ENCODE data around the gene ANGPTL2.

Gene ANGPTL2

GRCh38 chr9:127038531-127038930, 83.9 kb downstream of the ANGPTL2 start:
- Histone ChIP-seq H3K4me3 (ENCODE audit: insufficient read depth, low read depth, low read length, poor library complexity, severe bottlenecking) (no peak overlapping the region), H3K36me3 (ENCODE audit: control insufficient read depth, insufficient read depth, low read length) (no peaks in the 10 kb centered on the region), H3K9me3 (ENCODE audit: control insufficient read depth, low read length) (no peaks in the 10 kb centered on the region), H3K4me1 (ENCODE audit: control insufficient read depth, insufficient read depth, low read length, poor library complexity, severe bottlenecking) (no peaks in the 10 kb centered on the region), H3K27me3 (replicated peaks; ENCODE audit: control insufficient read depth, insufficient read depth, low read length, poor library complexity, severe bottlenecking) (no peaks in the 10 kb centered on the region), H3K27ac (ENCODE audit: insufficient read depth, low read length, poor library complexity, severe bottlenecking) (no peak overlapping the region)
- no peak for DNase-seq

Data from effector memory CD4-positive, alpha-beta T cell (primary cell).